HEK293 (cell line): ENCODE measurements around the gene ICAM2.

Source experiments
- CTCF ChIA-PET: fragments of 350-600 bp; formaldehyde crosslinking; extraction: SDS; loops from one replicate; lab custom pipeline; 2021; ENCODE audit warnings: antibody characterized with exemption; lab: Yijun Ruan, JAX
- POLR2A ChIA-PET: fragments of 300-600 bp; formaldehyde crosslinking; extraction: SDS; loops from one replicate; lab custom pipeline; 2020; ENCODE audit warnings: antibody characterized with exemption, inconsistent platforms; lab: Yijun Ruan, JAX
- H3K27ac ChIP-seq: fragments of 200-500 bp; sonication (Bioruptor generic); 2 replicates; pipeline ENCODE4 v1.5.1; 2014; ENCODE audit warnings: low read depth, low read length, control low read depth, inconsistent platforms; ENCODE audit errors: extremely low read depth
- H3K36me3 ChIP-seq, 2 experiments: fragments of 200-500 bp in 1 of 2; sonication (Bioruptor generic) in 1 of 2; 1 replicate in 1 of 2; 2 replicates in 1 of 2; pipeline ENCODE4 v1.5.1; 2014 to 2017; ENCODE audit warnings: inconsistent platforms in 2 of 2, low read length in 2 of 2; ENCODE audit not compliant: control insufficient read depth in 2 of 2, insufficient read depth in 1 of 2
- H3K4me1 ChIP-seq: fragments of 200-500 bp; sonication (Bioruptor generic); 2 replicates; pipeline ENCODE4 v1.5.1; 2014; ENCODE audit warnings: mild to moderate bottlenecking, low read length, inconsistent platforms; ENCODE audit not compliant: control insufficient read depth, insufficient read depth
- H3K4me3 ChIP-seq: 2 replicates; pipeline ENCODE4 v1.5.1; 2011; ENCODE audit warnings: low read depth, mild to moderate bottlenecking, control low read depth, low read length, moderate library complexity
- H3K9me3 ChIP-seq: fragments of 200-500 bp; sonication (Bioruptor generic); 2 replicates; pipeline ENCODE4 v1.5.1; 2014; ENCODE audit warnings: low read depth, low read length, inconsistent platforms; ENCODE audit not compliant: control insufficient read depth, insufficient read depth
- ATF2 ChIP-seq: fragments of 450-650 bp; formaldehyde crosslinking; IDR thresholded peaks from 2 replicates; pipeline ENCODE4 v1.5.1; 2016; ENCODE audit warnings: missing biosample characterization, missing genetic modification characterization, low read depth
- EGR2 ChIP-seq: fragments of 450-650 bp; formaldehyde crosslinking; IDR thresholded peaks from 2 replicates; pipeline ENCODE4 v1.5.1; 2016; ENCODE audit warnings: low read depth, missing biosample characterization, missing genetic modification characterization
- KLF10 ChIP-seq: fragments of 450-650 bp; IDR thresholded peaks from 2 replicates; pipeline ENCODE4 v1.5.1; 2018; ENCODE audit warnings: missing biosample characterization, mild to moderate bottlenecking, missing genetic modification characterization
- PRDM6 ChIP-seq: fragments of 450-650 bp; formaldehyde crosslinking; IDR thresholded peaks from 2 replicates; pipeline ENCODE4 v1.5.1; 2017; ENCODE audit warnings: missing biosample characterization, missing genetic modification characterization
- RBAK ChIP-seq: fragments of 450-650 bp; formaldehyde crosslinking; IDR thresholded peaks from 2 replicates; pipeline ENCODE4 v1.5.1; 2016; ENCODE audit warnings: missing biosample characterization, missing genetic modification characterization
- SCRT2 ChIP-seq: fragments of 450-650 bp; formaldehyde crosslinking; IDR thresholded peaks from 2 replicates; pipeline ENCODE4 v1.5.1; 2016; ENCODE audit warnings: missing biosample characterization, missing genetic modification characterization
- ZFHX2 ChIP-seq: fragments of 450-650 bp; formaldehyde crosslinking; conservative IDR thresholded peaks from 2 replicates; pipeline ENCODE4 v1.5.1; 2016; ENCODE audit warnings: missing biosample characterization, missing genetic modification characterization
- ZNF202 ChIP-seq: fragments of 450-650 bp; formaldehyde crosslinking; IDR thresholded peaks from 2 replicates; pipeline ENCODE4 v1.5.1; 2016; ENCODE audit warnings: missing biosample characterization, missing genetic modification characterization, borderline replicate concordance
- ZNF311 ChIP-seq: fragments of 450-650 bp; formaldehyde crosslinking; IDR thresholded peaks from 2 replicates; pipeline ENCODE4 v1.5.1; 2017; ENCODE audit warnings: missing biosample characterization, missing genetic modification characterization, borderline replicate concordance
- ZNF394 ChIP-seq: fragments of 450-650 bp; formaldehyde crosslinking; IDR thresholded peaks from 2 replicates; pipeline ENCODE4 v1.5.1; 2016; ENCODE audit warnings: missing biosample characterization, missing genetic modification characterization, mild to moderate bottlenecking, moderate library complexity, borderline replicate concordance
- ZNF501 ChIP-seq: fragments of 450-650 bp; formaldehyde crosslinking; IDR thresholded peaks from 2 replicates; pipeline ENCODE4 v1.5.1; 2016; ENCODE audit warnings: missing biosample characterization, missing genetic modification characterization
- ZNF660 ChIP-seq: fragments of 450-650 bp; IDR thresholded peaks from 2 replicates; pipeline ENCODE4 v1.5.1; 2018; ENCODE audit warnings: missing biosample characterization, mild to moderate bottlenecking, missing genetic modification characterization
- ZNF707 ChIP-seq: fragments of 450-650 bp; formaldehyde crosslinking; IDR thresholded peaks from 2 replicates; pipeline ENCODE4 v1.5.1; 2016; ENCODE audit warnings: missing biosample characterization, missing genetic modification characterization
- ZSCAN16 ChIP-seq: fragments of 450-650 bp; formaldehyde crosslinking; IDR thresholded peaks from 2 replicates; pipeline ENCODE4 v1.5.1; 2016; ENCODE audit warnings: missing biosample characterization, missing genetic modification characterization
- TF ChIP-seq, protein P1 (sequence below): fragments of 450-650 bp; formaldehyde crosslinking; IDR thresholded peaks from 2 replicates; pipeline ENCODE4 v1.5.1; 2017; ENCODE audit warnings: missing biosample characterization, mild to moderate bottlenecking, missing genetic modification characterization, moderate library complexity
- TF ChIP-seq, protein P2 (sequence below): fragments of 450-650 bp; formaldehyde crosslinking; IDR thresholded peaks from 2 replicates; pipeline ENCODE4 v1.5.1; 2016; ENCODE audit warnings: missing biosample characterization, missing genetic modification characterization

ICAM2 gene

DNA sequence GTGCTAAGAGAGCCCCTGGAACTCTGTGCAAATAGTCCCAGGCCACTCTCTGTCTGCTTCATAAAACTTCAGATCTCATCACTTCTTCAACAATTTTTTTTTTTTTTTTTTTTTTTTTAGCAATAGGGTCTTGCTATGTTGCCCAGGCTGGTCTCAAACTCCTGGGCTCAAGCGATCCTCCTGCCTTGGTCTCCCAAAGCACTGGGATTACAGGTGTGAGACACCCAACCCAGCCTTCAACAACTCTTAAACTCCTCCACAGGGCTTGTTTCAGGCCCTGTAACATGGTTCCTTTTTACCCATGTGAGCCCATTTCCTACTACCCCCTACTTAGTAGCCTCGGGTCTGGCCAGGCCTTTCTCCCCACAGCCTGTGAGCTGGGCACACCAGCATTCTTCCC, 39.3 kb upstream of the ICAM2 start:
- peaks cover 0 to 26% of the 10 kb centered on the region in 2 experiments; a peak in 2 of 3 replicates for H3K36me3 ChIP-seq
- H3K9me3 ChIP-seq = no peaks in the 10 kb centered on the region
- no peaks in the 10 kb centered on the region for H3K4me1 ChIP-seq
- ChIA-PET POLR2A (no interaction called here), CTCF (interaction anchor here (5.8 kb wide), 1 partner anchor 74 kb away, joined by 99 read pairs; the partner anchor contains the start of gene ERN1)
- no peak overlapping the region for H3K27ac ChIP-seq
- TF ChIP-seq ZNF202 (tag by site-specific recombination) (no peak), SCRT2 (tag by site-specific recombination) (no peak), RBAK (tag by site-specific recombination) (no peak), ZNF707 (tag by site-specific recombination) (no peak), ZNF311 (tag by site-specific recombination) (no peak), ZNF660 (tag by site-specific recombination) (no peak), PRDM6 (tag by site-specific recombination) (no peak), ZNF501 (no peak), ATF2 (no peak), ZNF394 (tag by site-specific recombination) (no peak), ZSCAN16 (tag by site-specific recombination) (no peak)
- TF ChIP-seq, protein P1, sequence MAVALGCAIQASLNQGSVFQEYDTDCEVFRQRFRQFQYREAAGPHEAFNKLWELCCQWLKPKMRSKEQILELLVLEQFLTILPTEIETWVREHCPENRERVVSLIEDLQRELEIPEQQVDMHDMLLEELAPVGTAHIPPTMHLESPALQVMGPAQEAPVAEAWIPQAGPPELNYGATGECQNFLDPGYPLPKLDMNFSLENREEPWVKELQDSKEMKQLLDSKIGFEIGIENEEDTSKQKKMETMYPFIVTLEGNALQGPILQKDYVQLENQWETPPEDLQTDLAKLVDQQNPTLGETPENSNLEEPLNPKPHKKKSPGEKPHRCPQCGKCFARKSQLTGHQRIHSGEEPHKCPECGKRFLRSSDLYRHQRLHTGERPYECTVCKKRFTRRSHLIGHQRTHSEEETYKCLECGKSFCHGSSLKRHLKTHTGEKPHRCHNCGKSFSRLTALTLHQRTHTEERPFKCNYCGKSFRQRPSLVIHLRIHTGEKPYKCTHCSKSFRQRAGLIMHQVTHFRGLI (tag by site-specific recombination) = no peak
- TF ChIP-seq, protein P2, sequence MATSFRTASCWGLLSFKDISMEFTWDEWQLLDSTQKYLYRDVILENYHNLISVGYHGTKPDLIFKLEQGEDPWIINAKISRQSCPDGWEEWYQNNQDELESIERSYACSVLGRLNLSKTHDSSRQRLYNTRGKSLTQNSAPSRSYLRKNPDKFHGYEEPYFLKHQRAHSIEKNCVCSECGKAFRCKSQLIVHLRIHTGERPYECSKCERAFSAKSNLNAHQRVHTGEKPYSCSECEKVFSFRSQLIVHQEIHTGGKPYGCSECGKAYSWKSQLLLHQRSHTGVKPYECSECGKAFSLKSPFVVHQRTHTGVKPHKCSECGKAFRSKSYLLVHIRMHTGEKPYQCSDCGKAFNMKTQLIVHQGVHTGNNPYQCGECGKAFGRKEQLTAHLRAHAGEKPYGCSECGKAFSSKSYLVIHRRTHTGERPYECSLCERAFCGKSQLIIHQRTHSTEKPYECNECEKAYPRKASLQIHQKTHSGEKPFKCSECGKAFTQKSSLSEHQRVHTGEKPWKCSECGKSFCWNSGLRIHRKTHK (tag by site-specific recombination) = no peak
- H3K4me3 ChIP-seq = no peak overlapping the region

DNA sequence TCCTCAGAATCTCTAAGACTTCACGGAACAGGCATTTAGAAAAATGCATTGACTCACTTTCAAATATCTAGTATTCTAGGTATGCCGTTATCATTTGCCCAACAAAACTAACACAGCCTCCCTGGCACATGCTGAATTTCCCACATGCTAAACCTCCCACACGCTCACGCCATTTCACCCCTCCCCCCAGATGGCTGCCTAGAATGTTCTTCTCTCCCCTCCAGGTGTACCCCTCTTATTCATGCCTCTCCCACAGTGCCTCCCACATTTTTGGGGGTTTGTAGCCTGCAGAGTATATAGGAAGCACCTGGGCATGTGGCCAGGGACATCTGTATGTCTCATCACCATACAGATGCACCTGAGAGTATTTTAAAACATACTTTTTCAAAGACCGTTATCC, 38.2 kb upstream of the ICAM2 start:
- Histone ChIP-seq H3K27ac (no peak overlapping the region), H3K9me3 (no peaks in the 10 kb centered on the region), H3K4me1 (no peaks in the 10 kb centered on the region), H3K36me3 (peaks cover 0 to 35% of the 10 kb centered on the region in 2 experiments; a peak in 2 of 3 replicates), H3K4me3 (no peak overlapping the region)
- ChIA-PET POLR2A (interaction anchor here (0.7 kb wide), 1 partner anchor 135 kb away, joined by 3 read pairs; no protein-coding TSS in a partner anchor), CTCF (interaction anchor here (1.0 to 1.4 kb wide), 3 partner anchors 20 to 75 kb away, joined by 3 read pairs; no protein-coding TSS in a partner anchor)
- TF ChIP-seq ZFHX2 (tag by site-specific recombination) (peak; percentile 58), KLF10 (no peak), EGR2 (tag by site-specific recombination) (0 out of 2 replicates have a peak, but pooled peaks have one; percentile 19)
